GM06990 (cell line): Measurements from ENCODE around the gene GPR62.

Source experiments
- DNase-seq: peaks from one replicate; pipeline ENCODE4 v3.0.0-alpha.2; 2011; ENCODE audit not compliant: insufficient read length; ENCODE audit errors: extremely low read depth
- H3K27me3 ChIP-seq: replicated peaks from 2 replicates; pipeline ENCODE4 v1.6.0; 2011; ENCODE audit warnings: low read length; ENCODE audit not compliant: control insufficient read depth, insufficient read depth
- H3K36me3 ChIP-seq: 2 replicates; pipeline ENCODE4 v1.5.1; 2011; ENCODE audit warnings: low read length; ENCODE audit not compliant: control insufficient read depth, insufficient read depth
- H3K4me3 ChIP-seq: replicated peaks from 2 replicates; pipeline ENCODE4 v1.5.1; 2011; ENCODE audit warnings: low read depth, mild to moderate bottlenecking, control low read depth, low read length
- CTCF ChIP-seq: IDR thresholded peaks from 2 replicates; pipeline ENCODE4 v1.5.1; 2011; ENCODE audit warnings: low read length, control low read depth, mild to moderate bottlenecking, inconsistent platforms; ENCODE audit not compliant: insufficient read depth, poor library complexity, severe bottlenecking

The GPR62 gene

GRCh38 chr3:51942603-51943450, 12.4 kb upstream of the GPR62 start:
- no peaks in the 10 kb centered on the region for H3K27me3 ChIP-seq
- peak; percentile 65 for DNase-seq

GRCh38 chr3:51943451-51944391, 11.5 kb upstream of the GPR62 start:
- Histone ChIP-seq H3K36me3 (peaks cover 18% of the 10 kb centered on the region), H3K27me3 (no peaks in the 10 kb centered on the region), H3K4me3 (peak overlapping the region; percentile 81)
- TF ChIP-seq CTCF = no peak
- DNase-seq = no peak

More at GRCh38 chr3:51942603-51943450, 12.4 kb upstream of the GPR62 start:
- Histone ChIP-seq H3K4me3 (peak overlapping the region; percentile 81), H3K36me3 (peaks cover 16% of the 10 kb centered on the region)
- TF ChIP-seq CTCF = no peak

- DNase-seq = no peak
- TF ChIP-seq CTCF = no peak
- H3K27me3 ChIP-seq = no peaks in the 10 kb centered on the region
- peaks cover 17% of the 10 kb centered on the region for H3K36me3 ChIP-seq
- no peak overlapping the region for H3K4me3 ChIP-seq
These were observed 10.6 kb upstream of the GPR62 start for GRCh38 chr3:51944451-51945021.

GRCh38 chr3:51945031-51945840, 9.9 kb upstream of the GPR62 start:
- Histone ChIP-seq H3K27me3 (no peaks in the 10 kb centered on the region), H3K4me3 (no peak overlapping the region), H3K36me3 (peaks cover 17% of the 10 kb centered on the region)
- no peak for DNase-seq
- TF ChIP-seq CTCF = no peak
